Hindlimb muscle (tissue), 1 donor: ENCODE data around the gene TREH. TPM values are rescaled to one million over a fixed set of nuclear protein-coding genes. Genes with fewer than 3 reads are reported as not detected.
A peak's percentile ranks its signal among the peaks of the same experiment; 100 is the strongest.

Source experiments
- DNase-seq: peaks from one replicate; pipeline ENCODE4 v3.0.0-alpha.2; 2013
- polyA plus RNA-seq: library from polyadenylated mRNA; unstranded; fragments of 120-200 nt; gene quantifications from one replicate; pipeline ENCODE4 v1.2.1, GENCODE V29; 2013; ENCODE audit not compliant: insufficient read length

Gene TREH
- polyA plus RNA-seq, 1 donor = 0.25 TPM

DNA sequence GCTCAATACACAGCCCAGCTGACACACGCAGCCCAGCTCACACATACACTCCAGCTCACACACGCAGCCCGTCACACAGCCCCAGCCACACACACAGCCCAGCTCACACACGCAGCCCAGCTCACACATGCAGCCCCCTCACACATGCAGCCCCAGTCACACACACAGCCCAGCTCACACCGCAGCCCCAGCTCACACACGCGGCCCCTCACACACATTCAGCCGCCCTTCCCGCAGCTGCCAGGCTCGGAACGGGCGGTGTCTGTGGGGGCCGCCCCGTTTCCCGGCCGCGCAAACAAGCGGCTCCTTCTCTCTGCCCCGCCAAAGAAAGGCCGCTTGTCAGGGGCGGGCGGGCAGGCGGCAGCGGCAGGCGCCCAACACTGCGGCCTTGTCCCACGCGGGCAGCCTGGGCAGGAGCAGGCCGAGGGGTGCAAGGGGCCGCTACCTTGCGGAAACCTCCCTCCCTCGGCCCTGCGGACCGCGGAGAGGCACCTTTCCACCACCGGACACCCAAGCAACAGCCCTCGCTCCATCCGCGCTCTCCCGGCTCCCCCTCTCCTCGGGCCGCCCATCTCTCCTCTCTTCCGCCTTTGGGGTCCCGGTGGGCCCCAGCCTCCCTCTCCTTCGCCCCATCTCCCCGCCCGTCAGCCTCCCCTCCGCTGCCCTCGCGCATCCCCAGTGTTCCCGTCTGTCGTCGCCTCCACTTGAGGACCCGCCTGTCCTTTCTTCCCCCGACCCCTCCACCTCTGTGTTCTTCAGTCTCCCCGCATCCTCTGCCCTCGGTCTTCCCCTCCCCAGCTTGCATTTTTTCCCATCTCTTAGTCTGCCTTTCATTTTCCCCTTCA lies 69.8 kb downstream of the TREH start:
- DNase-seq = peak; percentile 51

DNA sequence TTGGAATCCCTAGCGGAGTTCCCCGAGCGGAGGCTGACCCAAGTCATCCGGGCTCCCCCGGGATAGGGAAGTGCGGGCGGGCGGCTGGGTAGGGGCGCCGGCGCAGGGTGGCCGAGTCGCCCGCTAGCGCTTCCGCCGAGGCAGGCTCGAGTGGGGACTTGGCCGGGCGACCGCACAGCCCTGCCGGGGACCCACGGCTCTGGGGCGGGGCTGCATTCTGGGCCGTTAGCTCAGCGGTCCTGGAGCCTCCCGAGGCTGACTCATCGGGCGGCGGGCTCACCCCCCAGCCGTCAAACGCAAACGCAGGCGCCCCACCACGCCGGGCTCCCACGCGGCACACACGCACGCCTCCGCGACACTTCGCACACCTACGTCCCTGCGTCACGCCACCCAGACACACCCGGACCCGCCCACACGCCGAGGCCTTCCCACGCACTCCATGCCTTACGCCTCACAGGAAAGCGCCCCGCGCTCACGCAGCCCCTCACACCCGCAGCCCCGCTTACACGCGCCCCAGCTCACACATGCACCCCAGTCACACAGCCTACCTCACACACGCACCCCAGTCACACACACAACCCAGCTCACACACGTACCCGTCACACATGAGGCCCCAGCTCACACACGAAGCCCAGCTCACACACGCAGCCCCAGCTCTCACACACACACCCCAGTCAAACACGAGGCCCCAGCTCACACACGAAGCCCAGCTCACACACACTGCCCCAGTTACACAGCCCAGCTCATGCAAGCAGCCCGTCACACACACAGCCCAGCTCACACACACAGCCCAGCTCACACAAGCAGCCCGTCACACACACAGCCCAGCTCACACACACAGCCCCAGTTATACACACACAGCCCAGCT lies 70.9 kb downstream of the TREH start:
- peak; percentile 70 for DNase-seq

DNA sequence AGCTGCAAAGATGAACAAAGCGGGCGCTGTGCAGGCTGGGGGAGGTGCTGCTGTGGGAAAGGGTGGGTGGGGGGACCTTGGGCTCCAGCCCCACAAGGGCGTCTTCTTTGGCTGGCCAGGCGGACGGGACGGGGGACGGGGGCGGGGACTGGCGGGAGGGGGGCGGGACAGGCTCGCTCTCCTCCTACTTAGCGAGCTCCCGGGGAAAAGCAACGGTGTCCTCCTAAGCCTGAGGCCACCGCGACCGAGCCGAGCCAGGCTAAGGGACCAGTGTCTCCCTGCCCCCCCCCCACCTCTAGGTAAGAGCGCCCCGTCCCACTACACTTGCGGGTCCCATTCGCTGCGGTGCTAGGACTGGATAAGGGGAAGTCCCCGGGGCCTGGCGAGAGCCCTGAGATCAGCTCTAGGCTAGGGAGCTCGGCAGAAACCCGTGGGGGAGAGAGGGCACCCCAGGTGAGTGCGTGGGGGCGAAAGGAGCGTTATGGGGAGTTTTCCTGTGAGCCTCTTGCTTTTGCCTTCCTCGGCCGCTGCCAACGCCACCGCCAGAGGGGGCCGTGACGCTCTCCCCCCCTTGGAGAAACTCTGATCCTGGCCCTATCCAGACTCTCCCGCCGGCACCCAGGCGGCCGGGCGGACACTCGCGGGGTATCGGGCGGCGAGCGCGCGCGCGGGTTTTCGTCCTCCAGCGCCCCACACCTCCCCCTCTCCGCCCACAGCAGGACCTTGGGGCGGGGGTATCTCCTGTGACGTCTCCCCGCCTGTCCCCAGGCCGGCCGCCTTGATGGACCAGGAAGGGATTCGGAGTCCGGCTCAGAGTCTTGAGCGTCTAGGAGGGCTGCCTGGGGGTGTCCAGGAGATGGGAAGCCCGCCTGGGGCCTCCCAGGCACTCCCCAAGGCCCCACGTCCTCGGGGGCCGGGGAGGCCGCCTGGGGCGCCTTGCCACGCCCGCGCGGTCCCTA lies 71.8 kb downstream of the TREH start, which contains the start of gene PHLDB1:
Gene PHLDB1, plus strand, starts transcription at position 215 of the 959 bp plus-strand sequence. CDS start 6,222 bp downstream, outside the sequence.
- DNase-seq = peak; percentile 71

Other genes with a start within 250 kb of the TREH start
- gene KMT2A, start 243.2 kb downstream of the TREH start, polyA plus RNA-seq = 34.5 TPM
- 3.8 TPM for gene TTC36, start 152.2 kb downstream of the TREH start, polyA plus RNA-seq
- 22.1 TPM for gene TMEM25, start 148.5 kb downstream of the TREH start, polyA plus RNA-seq
- 19.2 TPM for gene IFT46, start 113.7 kb downstream of the TREH start, polyA plus RNA-seq
- gene ARCN1, start 107.2 kb downstream of the TREH start, polyA plus RNA-seq = 114 TPM
- gene PHLDB1, start 72.0 kb downstream of the TREH start, polyA plus RNA-seq = 132 TPM
- 68.1 TPM for gene DDX6, start 111.5 kb upstream of the TREH start, polyA plus RNA-seq
- gene CXCR5, start 204.2 kb upstream of the TREH start, polyA plus RNA-seq = not detected
- gene BCL9L, start 246.3 kb upstream of the TREH start, polyA plus RNA-seq = 110 TPM